Activated CD4-positive, CD25-positive, alpha-beta regulatory T cell treated with anti-CD3 and anti-CD28 coated beads, Interleukin-2, amount 50 U/mL, for 24 hours (primary cell): ENCODE measurements around the gene PCDHGB7.
"Not testable (repeated sequence)": the region's sequence is repeated elsewhere in the genome, so short reads cannot be mapped to it uniquely, and the experiment has no call there.

Experiments used
- ATAC-seq, 2 donors: fragments of 150-1000 bp; cut with Tn5 transposase; one replicate each; pipeline ENCODE4 v1.10.0; 2021; ENCODE audit warnings: mild to moderate bottlenecking in 1 of 2, moderate library complexity in 1 of 2

The PCDHGB7 gene

DNA sequence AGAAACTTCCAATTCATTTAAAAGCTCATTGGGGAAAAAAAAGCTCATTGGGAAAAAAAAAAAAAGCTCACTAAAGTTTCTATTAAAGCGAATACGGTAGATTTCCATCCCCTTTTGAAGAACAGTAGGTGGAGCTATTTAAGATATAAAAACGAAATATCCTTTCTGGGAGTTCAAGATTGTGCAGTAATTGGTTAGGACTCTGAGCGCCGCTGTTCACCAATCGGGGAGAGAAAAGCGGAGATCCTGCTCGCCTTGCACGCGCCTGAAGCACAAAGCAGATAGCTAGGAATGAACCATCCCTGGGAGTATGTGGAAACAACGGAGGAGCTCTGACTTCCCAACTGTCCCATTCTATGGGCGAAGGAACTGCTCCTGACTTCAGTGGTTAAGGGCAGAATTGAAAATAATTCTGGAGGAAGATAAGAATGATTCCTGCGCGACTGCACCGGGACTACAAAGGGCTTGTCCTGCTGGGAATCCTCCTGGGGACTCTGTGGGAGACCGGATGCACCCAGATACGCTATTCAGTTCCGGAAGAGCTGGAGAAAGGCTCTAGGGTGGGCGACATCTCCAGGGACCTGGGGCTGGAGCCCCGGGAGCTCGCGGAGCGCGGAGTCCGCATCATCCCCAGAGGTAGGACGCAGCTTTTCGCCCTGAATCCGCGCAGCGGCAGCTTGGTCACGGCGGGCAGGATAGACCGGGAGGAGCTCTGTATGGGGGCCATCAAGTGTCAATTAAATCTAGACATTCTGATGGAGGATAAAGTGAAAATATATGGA, 13.0 kb downstream of the PCDHGB7 start, which contains the start of gene PCDHGA12:
TSS of gene PCDHGA12 (plus strand) at position 176 of the 782 bp plus-strand sequence. CDS start at position 429, 253 bp downstream.
- no peak for ATAC-seq

DNA sequence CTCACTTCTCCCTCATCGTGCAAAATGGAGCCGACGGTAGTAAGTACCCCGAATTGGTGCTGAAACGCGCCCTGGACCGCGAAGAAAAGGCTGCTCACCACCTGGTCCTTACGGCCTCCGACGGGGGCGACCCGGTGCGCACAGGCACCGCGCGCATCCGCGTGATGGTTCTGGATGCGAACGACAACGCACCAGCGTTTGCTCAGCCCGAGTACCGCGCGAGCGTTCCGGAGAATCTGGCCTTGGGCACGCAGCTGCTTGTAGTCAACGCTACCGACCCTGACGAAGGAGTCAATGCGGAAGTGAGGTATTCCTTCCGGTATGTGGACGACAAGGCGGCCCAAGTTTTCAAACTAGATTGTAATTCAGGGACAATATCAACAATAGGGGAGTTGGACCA, 13.8 kb downstream of the PCDHGB7 start:
- no peak for ATAC-seq

DNA sequence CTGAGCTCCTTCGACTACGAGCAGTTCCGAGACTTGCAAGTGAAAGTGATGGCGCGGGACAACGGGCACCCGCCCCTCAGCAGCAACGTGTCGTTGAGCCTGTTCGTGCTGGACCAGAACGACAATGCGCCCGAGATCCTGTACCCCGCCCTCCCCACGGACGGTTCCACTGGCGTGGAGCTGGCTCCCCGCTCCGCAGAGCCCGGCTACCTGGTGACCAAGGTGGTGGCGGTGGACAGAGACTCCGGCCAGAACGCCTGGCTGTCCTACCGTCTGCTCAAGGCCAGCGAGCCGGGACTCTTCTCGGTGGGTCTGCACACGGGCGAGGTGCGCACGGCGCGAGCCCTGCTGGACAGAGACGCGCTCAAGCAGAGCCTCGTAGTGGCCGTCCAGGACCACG, 14.8 kb downstream of the PCDHGB7 start:
- ATAC-seq: not testable (repeated sequence)

DNA sequence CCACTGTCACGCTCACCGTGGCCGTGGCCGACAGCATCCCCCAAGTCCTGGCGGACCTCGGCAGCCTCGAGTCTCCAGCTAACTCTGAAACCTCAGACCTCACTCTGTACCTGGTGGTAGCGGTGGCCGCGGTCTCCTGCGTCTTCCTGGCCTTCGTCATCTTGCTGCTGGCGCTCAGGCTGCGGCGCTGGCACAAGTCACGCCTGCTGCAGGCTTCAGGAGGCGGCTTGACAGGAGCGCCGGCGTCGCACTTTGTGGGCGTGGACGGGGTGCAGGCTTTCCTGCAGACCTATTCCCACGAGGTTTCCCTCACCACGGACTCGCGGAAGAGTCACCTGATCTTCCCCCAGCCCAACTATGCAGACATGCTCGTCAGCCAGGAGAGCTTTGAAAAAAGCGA, 15.2 kb downstream of the PCDHGB7 start:
- not testable (repeated sequence) for ATAC-seq

DNA sequence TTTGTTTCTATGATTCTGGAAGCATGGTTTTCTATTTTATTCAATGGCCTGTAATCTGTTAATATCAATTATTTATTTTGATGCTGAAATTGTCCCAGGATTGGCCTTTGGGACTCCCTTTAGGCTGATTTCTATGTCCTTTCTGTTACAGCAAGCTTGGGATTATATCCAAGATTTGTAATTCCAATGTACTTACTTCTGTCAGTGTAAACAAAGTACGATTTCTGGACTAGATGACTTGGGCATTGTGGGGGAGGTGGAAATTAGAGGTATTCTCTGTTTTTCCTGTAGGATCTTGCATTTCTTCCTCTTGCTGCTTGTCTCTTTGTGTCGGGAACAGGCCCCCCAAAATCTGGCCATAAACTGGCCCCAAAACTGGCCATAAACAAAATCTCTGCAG, 16.5 kb downstream of the PCDHGB7 start:
- ATAC-seq: no peak

DNA sequence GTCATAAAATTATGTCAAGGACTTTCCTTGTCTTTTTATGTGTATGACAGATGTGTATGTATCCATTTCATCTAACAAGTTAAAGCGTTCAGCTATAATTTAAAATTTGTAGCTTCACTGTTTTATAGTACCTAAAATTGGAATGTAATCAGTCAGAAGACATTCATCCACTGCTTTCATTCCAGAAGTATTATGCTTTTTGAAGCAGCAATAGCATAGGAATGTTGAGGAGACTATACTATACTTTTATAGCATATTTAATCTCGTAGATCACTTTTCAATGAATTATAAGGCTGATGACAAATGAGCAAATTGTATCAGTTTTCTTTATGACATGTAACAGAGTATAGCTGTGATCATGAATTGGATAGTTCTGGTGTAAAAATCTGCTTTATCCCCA, 19.7 kb downstream of the PCDHGB7 start:
- no peak for ATAC-seq

DNA sequence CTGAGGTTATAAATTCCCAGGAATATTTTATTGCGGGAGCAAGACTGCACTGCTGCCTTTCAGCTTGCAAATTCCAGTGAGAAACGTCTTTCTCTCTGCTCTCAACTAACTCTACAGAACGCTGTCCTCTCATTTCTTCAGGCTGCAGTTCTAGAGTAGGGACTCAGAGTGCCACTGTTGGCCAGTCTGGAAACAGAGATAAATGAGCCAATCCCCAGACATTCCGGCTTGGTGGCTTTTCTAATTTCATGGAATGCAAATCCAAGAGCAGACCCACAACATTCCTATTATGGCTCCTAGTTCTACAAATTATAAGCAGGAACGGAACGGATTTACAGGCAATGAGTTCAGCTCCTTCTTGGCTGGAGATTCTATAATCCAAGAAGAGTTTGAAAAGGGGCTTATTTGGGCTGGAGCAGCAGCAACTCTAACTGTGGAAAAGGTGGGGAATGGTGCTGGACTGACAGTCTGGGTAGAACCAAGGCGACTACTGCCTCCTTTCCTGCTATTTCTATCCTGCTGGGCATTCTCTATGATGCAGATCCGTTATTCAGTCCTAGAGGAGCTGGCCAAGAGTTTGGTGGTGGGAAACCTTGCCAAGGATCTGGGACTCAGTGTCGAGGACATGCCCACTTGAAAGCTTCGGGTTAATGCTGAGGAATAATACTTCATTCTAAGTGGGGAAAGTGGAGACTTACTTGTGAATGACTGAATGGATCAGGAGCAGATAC, 22.1 kb downstream of the PCDHGB7 start:
- no peak for ATAC-seq

DNA sequence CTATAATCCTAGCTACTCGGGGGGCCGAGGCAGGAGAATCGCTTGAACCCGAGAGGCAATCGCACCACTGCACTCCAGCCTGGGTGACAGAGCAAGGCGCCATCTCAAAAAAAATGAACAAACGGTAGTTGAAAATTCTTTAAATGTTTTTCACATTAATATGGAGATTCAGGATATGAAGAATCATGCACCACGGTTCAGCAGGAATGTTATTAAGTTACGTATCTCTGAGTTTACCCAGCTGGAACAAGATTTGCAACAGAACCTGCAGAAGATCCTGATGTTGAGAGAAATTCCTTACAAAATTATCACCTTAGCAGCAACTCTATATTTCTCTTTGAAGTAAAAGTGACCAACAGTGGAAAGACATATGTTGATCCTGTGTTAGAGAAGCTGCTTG, 22.9 kb downstream of the PCDHGB7 start:
- ATAC-seq: no peak

DNA sequence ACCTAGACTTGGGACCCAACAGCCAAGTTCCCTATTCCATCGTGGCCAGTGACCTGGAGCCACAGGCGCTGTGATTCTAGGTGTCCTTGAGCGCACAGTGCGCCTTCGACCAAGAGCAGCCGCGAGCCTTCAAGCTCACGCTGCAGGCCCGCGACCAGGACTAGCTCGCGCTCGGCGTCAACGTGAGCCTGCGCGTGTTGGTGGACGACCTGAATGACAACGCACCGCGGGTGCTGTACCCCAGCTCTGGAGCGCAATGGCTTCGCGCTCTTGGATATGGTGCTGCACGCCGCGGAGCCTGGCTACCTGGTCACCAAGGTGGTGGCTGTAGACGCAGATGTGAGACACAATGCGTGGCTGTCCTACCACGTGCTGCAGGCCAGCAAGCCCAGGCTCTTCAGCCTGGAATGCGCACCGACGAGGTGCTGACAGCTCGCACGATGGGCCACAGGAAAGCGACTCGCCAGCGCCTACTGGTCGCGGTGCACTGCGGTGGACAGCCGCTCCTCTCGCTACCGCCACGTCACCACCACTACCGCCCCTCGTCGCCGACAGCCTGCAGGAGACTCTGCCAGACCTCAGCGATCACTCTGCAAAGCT, 24.2 kb downstream of the PCDHGB7 start:
- ATAC-seq: no peak

DNA sequence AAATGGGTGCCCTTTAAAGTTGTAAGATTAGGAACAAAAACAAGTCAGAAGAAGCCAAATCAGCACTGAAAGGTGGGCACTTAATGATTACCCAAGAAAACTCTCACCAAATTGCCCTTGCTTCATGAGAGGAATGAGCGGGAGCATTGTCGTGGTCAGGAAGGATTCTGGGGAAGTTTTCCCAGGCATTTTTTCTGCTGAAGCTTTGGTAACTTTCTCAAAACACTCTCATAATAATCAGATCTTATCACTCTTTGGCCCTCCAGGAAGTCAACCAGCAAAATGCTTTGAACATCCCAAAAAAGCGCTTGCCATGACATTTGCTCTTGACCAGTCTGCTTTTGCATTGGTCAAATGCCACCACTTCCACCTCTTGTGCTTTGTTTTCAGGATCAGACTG, 47.9 kb downstream of the PCDHGB7 start:
- ATAC-seq: no peak
